HepG2 (cell line): Measurements from ENCODE around the gene SPRY1. TPM values are rescaled to one million over a fixed set of nuclear protein-coding genes. Genes with fewer than 3 reads are reported as not detected.

Experiments used
- MED1 ChIP-seq: sonication (generic); formaldehyde crosslinking; IDR thresholded peaks from 2 replicates; pipeline ENCODE4 v1.4.0; 2020; ENCODE audit warnings: missing genetic modification reagents
- MTERF4 ChIP-seq: sonication (generic); formaldehyde crosslinking; IDR thresholded peaks from 2 replicates; pipeline ENCODE4 v1.8.0; 2023; ENCODE audit warnings: mild to moderate bottlenecking, missing genetic modification reagents
- NR2F1 ChIP-seq, 2 experiments: fragments of 450-650 bp in 1 of 2; formaldehyde crosslinking in 1 of 2; IDR thresholded peaks; 2 replicates each; pipeline versions ENCODE4 v1.5.0 to v1.6.1; 2016 to 2020; ENCODE audit warnings: mild to moderate bottlenecking in 1 of 2, missing compliant biosample characterization in 1 of 2, missing genetic modification reagents in 1 of 2, moderate library complexity in 1 of 2
- NR3C1 ChIP-seq: sonication (generic); formaldehyde crosslinking; IDR thresholded peaks from 2 replicates; pipeline ENCODE4 v1.4.0; 2020; ENCODE audit warnings: missing genetic modification reagents
- RARA ChIP-seq: IDR thresholded peaks from 2 replicates; pipeline ENCODE4 v1.6.1; 2016; ENCODE audit warnings: missing genetic modification reagents, missing compliant biosample characterization
- RBFOX2 ChIP-seq: fragments of 200-400 bp; formaldehyde crosslinking; IDR thresholded peaks from 2 replicates; pipeline ENCODE4 v1.6.1; 2017; ENCODE audit warnings: low read depth, mild to moderate bottlenecking, low read length
- SETDB1 ChIP-seq: sonication (generic); formaldehyde crosslinking; IDR thresholded peaks from 2 replicates; pipeline ENCODE4 v1.5.1; 2020; ENCODE audit warnings: missing genetic modification reagents, mild to moderate bottlenecking, borderline replicate concordance
- SSRP1 ChIP-seq: IDR thresholded peaks from 2 replicates; pipeline ENCODE4 v1.6.1; 2016; ENCODE audit warnings: control low read depth
- TBL1XR1 ChIP-seq: fragments of 150-350 bp; IDR thresholded peaks from 2 replicates; pipeline ENCODE4 v1.6.1; 2014; ENCODE audit warnings: borderline replicate concordance, low read length; ENCODE audit not compliant: partially characterized antibody
- ZBTB40 ChIP-seq, 2 experiments: fragments of 450-650 bp in 1 of 2; sonication (generic) in 1 of 2; formaldehyde crosslinking in 1 of 2; IDR thresholded peaks; 2 replicates each; pipeline versions ENCODE4 v1.6.1 to v1.8.0; 2016 to 2022; ENCODE audit warnings: antibody characterized with exemption in 1 of 2, mild to moderate bottlenecking in 1 of 2, missing genetic modification reagents in 1 of 2
- ZEB1 ChIP-seq: IDR thresholded peaks from 2 replicates; pipeline ENCODE4 v1.6.1; 2012; ENCODE audit warnings: mild to moderate bottlenecking, low read depth, inconsistent platforms; ENCODE audit not compliant: insufficient replicate concordance
- ZFP37 ChIP-seq: sonication (generic); formaldehyde crosslinking; IDR thresholded peaks from 2 replicates; pipeline ENCODE4 v1.4.0; 2020; ENCODE audit warnings: missing genetic modification reagents, borderline replicate concordance
- ZMYM3 ChIP-seq: sonication (generic); formaldehyde crosslinking; IDR thresholded peaks from 2 replicates; pipeline ENCODE4 v1.5.1; 2020; ENCODE audit warnings: mild to moderate bottlenecking, missing genetic modification reagents
- ZNF20 ChIP-seq: sonication (generic); formaldehyde crosslinking; IDR thresholded peaks from 2 replicates; pipeline ENCODE4 v1.4.0; 2020; ENCODE audit warnings: mild to moderate bottlenecking, moderate library complexity, missing genetic modification reagents
- ZNF350 ChIP-seq: sonication (generic); formaldehyde crosslinking; IDR thresholded peaks from 2 replicates; pipeline ENCODE4 v1.4.0; 2020; ENCODE audit warnings: mild to moderate bottlenecking, low read depth, missing genetic modification reagents, borderline replicate concordance
- ZNF547 ChIP-seq: sonication (generic); formaldehyde crosslinking; IDR thresholded peaks from 2 replicates; pipeline ENCODE4 v1.5.1; 2020; ENCODE audit warnings: mild to moderate bottlenecking, missing genetic modification reagents
- ZNF724P ChIP-seq: sonication (generic); formaldehyde crosslinking; IDR thresholded peaks from 2 replicates; pipeline ENCODE4 v1.8.0; 2022; ENCODE audit warnings: missing genetic modification reagents, borderline replicate concordance
- ZNF816 ChIP-seq: sonication (generic); formaldehyde crosslinking; IDR thresholded peaks from 2 replicates; pipeline ENCODE4 v1.8.0; 2022; ENCODE audit warnings: missing genetic modification reagents, mild to moderate bottlenecking, borderline replicate concordance
- ZSCAN31 ChIP-seq: sonication (generic); formaldehyde crosslinking; IDR thresholded peaks from 2 replicates; pipeline ENCODE4 v1.5.0; 2020; ENCODE audit warnings: low read depth, mild to moderate bottlenecking, missing genetic modification reagents
- polyA plus RNA-seq, 8 experiments: library from polyadenylated mRNA; depleted of rRNA in 3 of 8; stranded (reverse) in 7 of 8; unstranded in 1 of 8; fragments of >200 nt; fragmentation: Illumina TruSeq in 4 of 8; extraction: Trizol in 4 of 8; gene quantifications; 2 replicates each; pipeline versions ENCODE4 v1.2.1 to v1.2.3, GENCODE V29; 2011 to 2016; ENCODE audit warnings: low read depth in 4 of 8, missing spikeins in 1 of 8, mixed read lengths in 1 of 8; ENCODE audit not compliant: insufficient read depth in 1 of 8
- total RNA-seq, 5 experiments: library from RNA; depleted of rRNA; stranded (reverse); fragments of >200 nt; fragmentation: Illumina TruSeq; extraction: Trizol; gene quantifications; 2 replicates each; pipeline ENCODE4 v1.2.3, GENCODE V29; 2016; ENCODE audit warnings: low read depth in 1 of 5

The SPRY1 gene
- total and polyA plus RNA-seq, 2 of the 13 experiments (the other 11 are each of a cell fraction or from before 2014, with no cell fraction given), result 24.7 to 33.4 TPM

- TF ChIP-seq ZEB1 (peak; percentile 6), MED1 (CRISPR knock-in tag) (0 out of 2 replicates have a peak, but pooled peaks have one; percentile 1), RARA (0 out of 2 replicates have a peak, but pooled peaks have one; percentile 0), ZMYM3 (CRISPR knock-in tag) (no peak), ZBTB40 (IDR thresholded peaks at IDR 0.05) (no peak), ZBTB40 (CRISPR knock-in tag; IDR thresholded peaks at IDR 0.05) (no peak), SSRP1 (peak; percentile 69; the same call in 1 of the 2 replicates), ZFP37 (CRISPR knock-in tag) (0 out of 2 replicates have a peak, but pooled peaks have one; percentile 10), ZNF547 (no peak), SETDB1 (CRISPR knock-in tag) (no peak), ZSCAN31 (peak; percentile 51; the same call in 1 of the 2 replicates), MTERF4 (no peak), ZNF20 (CRISPR knock-in tag) (no peak), NR3C1 (CRISPR knock-in tag) (no peak), ZNF724P (CRISPR knock-in tag) (no peak), ZNF350 (CRISPR knock-in tag) (no peak), NR2F1 (CRISPR knock-in tag; IDR thresholded peaks at IDR 0.05) (no peak), RBFOX2 (peak; percentile 32), TBL1XR1 (no peak), ZNF816 (CRISPR knock-in tag) (0 out of 2 replicates have a peak, but pooled peaks have one; percentile 28)
Observed at GRCh38 chr4:123399627-123400358, 3.2 kb downstream of the SPRY1 start (continued).
